Aorta (tissue), 5 donors: ENCODE data around the gene CEMIP. TPM values are rescaled to one million over a fixed set of nuclear protein-coding genes. Genes with fewer than 3 reads are reported as not detected.

Experiments used
- ATAC-seq: fragments of 200-7000 bp; cut with Tn5 transposase; one replicate; pipeline ENCODE4 v1.9.1; 2022; ENCODE audit warnings: moderate library complexity; ENCODE audit not compliant: low FRiP score
- DNase-seq, 2 donors: peaks; one replicate each; pipeline ENCODE4 v3.0.0-alpha.2; 2020
- H3K27ac ChIP-seq, 2 donors: one replicate each; pipeline ENCODE4 v1.5.1; 2013; ENCODE audit warnings: low read length in 2 of 2, mild to moderate bottlenecking in 2 of 2, moderate library complexity in 2 of 2, control low read depth in 1 of 2, inconsistent platforms in 1 of 2, low read depth in 1 of 2
- H3K27me3 ChIP-seq, 2 donors: one replicate each; pipeline ENCODE4 v1.6.1; 2013; ENCODE audit warnings: control low read depth in 1 of 2, low read length in 1 of 2, mild to moderate bottlenecking in 1 of 2, moderate library complexity in 1 of 2; ENCODE audit not compliant: insufficient read depth in 2 of 2, control insufficient read depth in 1 of 2
- H3K36me3 ChIP-seq, 2 donors: one replicate each; pipeline ENCODE4 v1.6.1; 2013; ENCODE audit warnings: control low read depth in 1 of 2, low read length in 1 of 2, mild to moderate bottlenecking in 1 of 2; ENCODE audit not compliant: insufficient read depth in 2 of 2, control insufficient read depth in 1 of 2
- H3K4me1 ChIP-seq, 2 donors: one replicate each; pipeline ENCODE4 v1.6.1; 2013; ENCODE audit warnings: low read length in 2 of 2, control low read depth in 1 of 2, mild to moderate bottlenecking in 1 of 2, moderate library complexity in 1 of 2; ENCODE audit not compliant: insufficient read depth in 2 of 2, control insufficient read depth in 1 of 2
- H3K4me3 ChIP-seq, 2 donors: one replicate each; pipeline ENCODE4 v1.5.1; 2013; ENCODE audit warnings: low read length in 2 of 2, control low read depth in 1 of 2, mild to moderate bottlenecking in 1 of 2
- H3K9me3 ChIP-seq: one replicate; pipeline ENCODE4 v1.6.1; 2013; ENCODE audit warnings: mild to moderate bottlenecking, low read length; ENCODE audit not compliant: control insufficient read depth
- WGBS, 2 donors: extraction: QIAGEN DNeasy Blood & Tissue Kit; methylation state at CpG; one replicate each; pipeline ENCODE4 v1.1.7; 2013; 5-methylcytosine and 5-hydroxymethylcytosine counted together
- intact Hi-C, 2 donors: fragments of 100-400 bp; cut with DNase I; formaldehyde crosslinking; loops; one replicate each; pipeline versions ENCODE4 v1.14.2 to v1.15.0; 2022
- polyA plus RNA-seq, 2 donors: library from polyadenylated mRNA; stranded (reverse); fragments of 200-250 nt; gene quantifications; one replicate each; pipeline ENCODE4 v1.2.3, GENCODE V29; 2013
- total RNA-seq, 2 donors: library from RNA; stranded (reverse); fragmentation: NEBNext Ultra II Directional; extraction: Animal tissue kit (Norgen Biotek cat#: 25700); gene quantifications; one replicate each; pipeline ENCODE4 v1.2.1, GENCODE V29; 2021
- donor health status: healthy with polysubstance abuse.
- donor health status: Bipolar disorder and iron deficiency.
- donor health status: DM: no; HTN: no; CAD: no.
- donor health status: DM: no; HTN: no; CAD: no.
- donor health status: DM: yes; HTN: yes; CAD: no.

Gene CEMIP
- total and polyA plus RNA-seq, 4 donors: under 0.01 to 12.1 (median 3.8) TPM

DNA sequence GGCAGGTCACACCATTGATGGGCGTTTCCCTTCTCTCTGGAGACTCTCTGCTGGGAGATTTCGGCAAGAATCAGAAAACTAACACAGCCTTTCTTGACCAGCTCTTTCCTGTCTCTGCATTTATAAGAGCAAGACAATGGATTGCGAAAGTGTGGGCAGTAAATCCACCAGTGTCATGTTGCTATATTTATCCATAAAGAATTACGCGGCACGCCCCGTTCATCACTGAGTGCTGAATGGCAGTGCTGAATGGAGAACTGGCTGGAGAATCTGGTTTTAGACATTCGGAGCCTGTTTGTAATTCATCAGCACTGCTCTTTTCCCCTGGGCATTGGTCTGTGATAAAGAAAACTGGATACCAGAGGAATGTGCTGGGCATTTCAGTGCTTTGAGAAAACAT, 2.0 kb upstream of the CEMIP start:
- ATAC-seq (peak; percentile 33), DNase-seq (peak in 1 of 2 donors; percentile 50)
- no peak overlapping the region for H3K4me3 ChIP-seq
- H3K4me1 ChIP-seq: no peaks in the 10 kb centered on the region
- intact Hi-C loops: loop anchor here (2.0 to 5.0 kb wide), 5 partner anchors 85 to 322 kb away; no protein-coding TSS in a partner anchor
- no peaks in the 10 kb centered on the region for H3K9me3 ChIP-seq
- H3K27ac ChIP-seq: no peak overlapping the region
- no peaks in the 10 kb centered on the region for H3K36me3 ChIP-seq
- WGBS, 2 donors: 21 to 26% methylated on average over 8 of the region's 8 CpGs
- H3K27me3 ChIP-seq: no peaks in the 10 kb centered on the region

DNA sequence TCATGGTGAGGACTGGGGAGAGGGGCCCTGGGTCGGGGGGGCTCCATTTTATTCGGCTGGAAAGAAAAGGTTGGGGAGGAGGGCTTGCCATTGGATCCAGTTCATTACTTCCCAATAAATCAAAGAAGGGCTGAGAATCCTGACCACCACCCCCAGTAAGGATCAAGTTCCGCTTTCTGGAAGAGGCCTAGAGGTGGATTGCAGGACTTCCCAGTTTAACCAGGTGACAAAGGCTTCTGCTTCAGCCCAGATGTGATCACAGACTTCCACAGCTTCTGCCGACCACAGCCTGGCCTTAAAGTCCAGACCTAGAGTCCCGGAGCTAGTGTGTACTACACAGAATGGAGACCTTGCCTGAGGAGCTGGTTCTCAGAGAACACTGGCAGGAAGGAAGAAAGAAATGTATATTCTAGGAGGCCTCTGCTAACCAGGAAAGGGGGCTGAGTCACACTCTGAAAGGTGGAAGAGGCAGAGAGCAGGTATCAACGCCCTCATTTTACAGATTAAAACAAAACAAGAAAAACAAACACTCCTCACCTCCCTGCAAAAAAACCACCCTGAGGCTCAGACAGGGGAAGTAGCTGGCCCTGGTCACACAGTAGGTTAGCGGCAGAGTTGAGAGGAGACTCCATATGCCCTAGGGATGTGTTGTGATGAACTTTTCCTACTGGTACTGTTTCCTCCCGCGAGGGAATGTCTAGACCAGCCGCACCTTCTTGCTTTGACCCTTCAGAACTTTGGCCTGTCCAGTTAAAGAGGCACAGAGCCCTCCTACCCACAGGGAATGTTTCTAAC, 1.1 kb upstream of the CEMIP start:
- 78 to 80% methylated on average over 10 of the region's 10 CpGs for WGBS, 2 donors
- no peaks in the 10 kb centered on the region for H3K9me3 ChIP-seq
- intact Hi-C loops: loop anchor here (2.0 to 5.0 kb wide), 7 partner anchors 86 to 323 kb away; no protein-coding TSS in a partner anchor
- no peak overlapping the region for H3K27ac ChIP-seq
- H3K4me3 ChIP-seq: no peak overlapping the region
- H3K27me3 ChIP-seq: no peaks in the 10 kb centered on the region
- no peaks in the 10 kb centered on the region for H3K4me1 ChIP-seq
- DNase-seq: no peak
- no peak for ATAC-seq
- no peaks in the 10 kb centered on the region for H3K36me3 ChIP-seq

DNA sequence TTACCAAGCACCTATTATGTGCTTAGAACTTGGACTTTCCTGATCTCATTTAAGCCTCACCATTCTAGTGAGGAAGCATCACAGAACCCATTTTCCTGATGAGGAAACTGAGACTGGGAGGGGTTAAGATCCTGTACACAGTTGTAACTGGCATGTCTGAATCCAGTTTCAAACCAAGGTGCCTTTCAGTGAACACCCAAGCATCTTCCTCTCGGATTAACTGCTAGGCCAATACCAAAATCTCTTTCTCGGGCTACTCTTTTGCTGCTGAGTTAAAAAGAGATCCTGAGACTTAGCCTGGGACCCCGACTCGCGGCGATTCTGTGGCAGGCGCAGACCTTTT, 578 bp upstream of the CEMIP start:
- WGBS, 2 donors: 19 to 20% methylated on average over 7 of the region's 7 CpGs
- H3K36me3 ChIP-seq: no peaks in the 10 kb centered on the region
- H3K4me1 ChIP-seq: no peaks in the 10 kb centered on the region
- ATAC-seq (no peak), DNase-seq (no peak)
- no peak overlapping the region for H3K27ac ChIP-seq
- no peaks in the 10 kb centered on the region for H3K27me3 ChIP-seq
- no peaks in the 10 kb centered on the region for H3K9me3 ChIP-seq
- intact Hi-C loops: loop anchor here (2.0 to 5.0 kb wide), 6 partner anchors 86 to 211 kb away; no protein-coding TSS in a partner anchor
- no peak overlapping the region for H3K4me3 ChIP-seq

DNA sequence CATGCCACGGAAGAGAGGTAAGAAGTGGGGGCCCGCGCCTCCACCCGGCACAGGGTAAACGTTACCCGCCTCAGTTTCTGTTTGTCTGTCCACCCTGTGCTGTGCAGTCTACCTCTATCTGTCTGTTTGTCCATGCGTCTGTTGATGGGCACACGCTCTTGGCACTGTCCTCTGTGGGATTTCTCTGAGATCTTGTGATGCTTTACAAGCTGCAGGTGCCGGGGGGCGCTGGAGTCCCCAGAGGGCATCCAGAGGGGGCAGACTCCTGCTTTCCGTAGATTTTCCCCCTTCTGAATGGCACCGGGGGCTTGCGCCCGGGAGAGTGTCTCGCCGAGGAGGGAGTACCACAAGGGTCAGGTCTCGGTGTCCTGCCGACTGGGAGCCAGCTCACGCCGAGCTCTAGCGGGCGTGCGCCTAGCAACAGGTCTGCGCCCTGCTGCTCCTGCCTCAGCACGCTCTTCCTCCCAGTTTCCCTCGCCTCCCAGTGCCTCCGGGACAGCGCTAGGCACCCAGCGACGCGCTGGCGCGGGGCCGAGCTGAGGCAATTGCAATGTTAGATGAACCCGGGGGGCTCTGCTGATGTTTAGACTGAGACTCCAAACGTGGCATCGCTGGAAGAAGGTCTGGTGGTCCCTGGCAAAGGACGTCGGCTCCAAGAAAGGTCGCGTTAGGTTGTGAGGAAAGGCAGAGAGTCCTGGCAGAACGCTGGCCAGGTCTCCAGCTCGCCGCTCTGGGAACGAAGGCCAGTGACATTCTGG, 667 bp downstream of the CEMIP start:
- peak overlapping the region in 1 of 2 donors; percentile 38 for H3K4me3 ChIP-seq
- no peaks in the 10 kb centered on the region for H3K27me3 ChIP-seq
- no peaks in the 10 kb centered on the region for H3K9me3 ChIP-seq
- H3K27ac ChIP-seq: no peak overlapping the region
- no peaks in the 10 kb centered on the region for H3K4me1 ChIP-seq
- peak; percentile 12 for ATAC-seq
- intact Hi-C loops: loop anchor here (2.0 to 5.0 kb wide), 6 partner anchors 88 to 213 kb away; no protein-coding TSS in a partner anchor
- peak in 1 of 2 donors; percentile 79 for DNase-seq
- H3K36me3 ChIP-seq: no peaks in the 10 kb centered on the region
- 1 to 2% methylated on average over 43 to 45 of the region's 45 CpGs for WGBS, 2 donors

DNA sequence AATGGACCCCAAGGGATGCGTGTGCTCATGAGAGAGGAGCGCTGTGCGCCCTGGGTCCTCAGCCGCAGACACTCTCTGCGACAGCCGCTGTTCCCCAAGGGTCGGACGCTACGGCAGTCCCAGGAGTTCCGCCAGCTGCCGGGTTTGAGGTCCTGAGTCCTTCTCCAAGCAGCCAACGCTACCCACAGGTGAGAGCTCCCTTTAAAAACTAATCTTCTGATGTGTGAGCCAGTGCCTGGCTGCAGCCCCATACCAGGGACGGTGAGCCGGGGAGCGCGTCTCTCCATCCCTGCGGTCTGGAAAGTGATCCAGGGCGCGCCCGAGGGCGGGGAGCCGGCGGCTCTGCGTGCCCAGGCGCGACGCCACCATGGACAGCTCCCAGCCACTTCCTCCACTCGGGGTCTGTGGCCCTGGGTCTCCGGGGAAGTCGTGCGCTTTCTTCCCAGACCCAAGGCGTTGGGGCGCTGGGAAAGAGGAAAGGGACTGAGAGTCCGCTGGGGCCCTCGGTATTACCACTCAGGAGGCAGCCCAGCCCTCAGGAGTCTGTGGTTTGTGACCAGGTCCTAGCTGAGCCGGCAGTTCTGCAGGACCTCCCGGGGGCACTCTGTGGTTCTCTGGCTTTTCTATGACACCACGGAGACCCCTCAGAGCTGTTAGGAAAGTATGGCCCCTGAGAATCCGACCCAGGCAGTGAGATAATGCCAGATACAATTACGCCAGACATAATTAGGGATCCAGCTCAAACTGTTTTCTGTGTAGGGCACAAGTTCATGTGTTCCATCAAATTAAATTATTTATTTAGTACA, 1.4 kb downstream of the CEMIP start:
- Histone ChIP-seq H3K4me1 (no peaks in the 10 kb centered on the region), H3K36me3 (no peaks in the 10 kb centered on the region), H3K9me3 (no peaks in the 10 kb centered on the region), H3K27me3 (no peaks in the 10 kb centered on the region), H3K4me3 (no peak overlapping the region), H3K27ac (no peak overlapping the region)
- ATAC-seq: no peak
- DNase-seq: peak; percentile 74 to 91
- WGBS, 2 donors: 4 to 5% methylated on average over 38 to 40 of the region's 40 CpGs
- intact Hi-C loops: no loop called here

DNA sequence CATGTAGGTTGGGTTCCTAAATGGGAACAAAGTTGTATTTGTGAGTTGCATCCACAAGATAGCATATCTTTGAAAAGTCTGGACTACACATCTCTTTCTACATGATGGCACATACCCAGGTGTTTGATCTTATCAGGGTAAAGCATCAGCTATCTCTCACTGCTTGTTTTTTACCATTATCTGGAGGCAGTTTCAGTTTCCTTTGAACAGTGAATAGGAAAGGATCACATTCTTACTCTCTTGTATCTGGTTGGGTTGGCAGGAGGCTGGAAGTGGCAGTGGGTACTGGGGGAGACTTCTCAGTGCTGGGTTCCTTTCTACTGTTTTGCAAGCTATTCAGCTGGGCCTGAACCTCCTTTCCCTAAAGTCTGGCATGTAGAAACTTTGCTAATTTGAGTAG, 4.1 kb downstream of the CEMIP start:
- Histone ChIP-seq H3K4me1 (no peaks in the 10 kb centered on the region), H3K27ac (no peak overlapping the region), H3K4me3 (no peak overlapping the region), H3K27me3 (no peaks in the 10 kb centered on the region), H3K36me3 (no peaks in the 10 kb centered on the region), H3K9me3 (no peaks in the 10 kb centered on the region)
- ATAC-seq (no peak), DNase-seq (no peak)
- intact Hi-C loops: no loop called here

DNA sequence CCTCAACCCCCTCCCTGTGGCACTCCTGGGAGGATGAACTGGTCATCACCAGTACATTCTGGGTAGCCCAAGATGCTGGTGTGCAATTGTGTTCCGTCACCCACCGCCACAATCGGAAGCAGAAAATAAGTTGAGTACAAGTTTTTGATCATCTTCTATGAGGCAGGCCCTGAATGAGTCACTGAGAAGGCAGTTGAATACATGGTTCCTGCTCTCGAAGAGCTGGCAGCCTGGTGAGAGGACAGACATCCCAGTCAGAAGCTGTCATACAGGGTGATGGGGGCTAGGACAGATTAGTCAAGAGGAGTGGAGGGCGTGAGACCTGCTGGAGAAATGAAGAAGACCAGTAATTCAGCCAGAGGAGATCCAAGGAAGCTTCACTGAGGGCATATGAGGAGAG, 6.2 kb downstream of the CEMIP start:
- Histone ChIP-seq H3K27me3 (no peaks in the 10 kb centered on the region), H3K4me1 (no peaks in the 10 kb centered on the region), H3K36me3 (no peaks in the 10 kb centered on the region), H3K27ac (no peak overlapping the region), H3K9me3 (no peaks in the 10 kb centered on the region), H3K4me3 (no peak overlapping the region)
- WGBS, 2 donors: 91 to 93% methylated on average over 5 of the region's 5 CpGs
- intact Hi-C loops: no loop called here
- ATAC-seq: no peak
- DNase-seq: no peak

DNA sequence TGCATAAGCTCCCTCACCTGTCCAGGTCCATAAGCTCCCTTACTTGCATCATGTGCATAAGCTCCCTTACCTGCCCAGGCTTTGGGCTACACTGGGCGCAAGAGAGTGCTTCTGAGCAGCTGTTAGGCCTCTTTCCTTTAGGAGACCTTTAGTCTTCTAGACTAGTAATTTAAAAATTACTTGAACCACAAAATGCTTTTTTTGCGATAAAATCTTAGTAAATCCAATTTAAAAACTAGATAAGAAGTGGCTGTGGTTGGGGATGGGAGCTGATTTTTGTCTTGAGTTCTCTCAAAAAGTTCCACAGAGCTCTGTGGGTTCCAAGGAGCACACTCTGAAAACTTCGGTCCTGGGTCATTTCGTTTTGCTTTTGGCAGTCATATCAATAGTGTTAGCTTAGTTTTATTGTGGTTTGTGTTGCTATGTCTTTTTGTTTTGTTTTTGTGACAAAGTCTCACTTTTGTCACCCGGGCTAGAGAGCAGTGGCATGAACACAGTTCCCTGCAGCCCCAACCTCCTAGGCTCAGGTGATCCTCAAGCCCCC, 6.7 kb downstream of the CEMIP start:
- no peak overlapping the region for H3K4me3 ChIP-seq
- H3K9me3 ChIP-seq: no peaks in the 10 kb centered on the region
- 90 to 94% methylated on average over 5 of the region's 5 CpGs for WGBS, 2 donors
- no peak for ATAC-seq
- intact Hi-C loops: no loop called here
- no peak overlapping the region for H3K27ac ChIP-seq
- H3K27me3 ChIP-seq: no peaks in the 10 kb centered on the region
- no peaks in the 10 kb centered on the region for H3K36me3 ChIP-seq
- H3K4me1 ChIP-seq: no peaks in the 10 kb centered on the region
- DNase-seq: no peak
